Measurements from ENCODE around the gene BAHCC1. TPM values are rescaled to one million over a fixed set of nuclear protein-coding genes. Genes with fewer than 3 reads are reported as not detected.

BAHCC1 gene
- polyA plus RNA-seq, 1 experiment: 3.1 TPM

DNA sequence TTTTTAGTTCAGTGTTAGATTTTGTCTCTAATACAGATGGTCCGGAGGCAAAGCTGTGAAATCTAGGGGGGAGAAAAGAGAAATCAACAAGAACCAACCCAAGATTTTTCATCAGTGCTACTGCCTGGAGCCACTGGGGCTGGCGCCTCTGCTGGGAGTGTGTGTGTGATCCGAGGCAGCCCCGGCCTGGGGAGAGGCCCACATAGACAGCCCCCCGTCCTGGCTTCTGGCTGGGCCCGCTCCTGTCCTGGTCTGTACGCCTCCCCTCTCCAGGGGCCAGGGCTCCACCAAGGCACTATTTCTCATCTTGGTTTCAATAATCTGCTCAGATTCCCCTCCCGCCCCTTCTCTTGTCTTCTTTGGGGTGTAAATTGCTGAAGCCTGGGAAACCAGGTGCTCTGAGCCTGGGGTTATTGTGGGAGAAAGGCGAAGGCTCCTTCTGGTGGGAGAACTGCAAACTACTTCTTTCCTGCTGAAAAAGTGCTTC is 7.8 kb downstream of the BAHCC1 start:
- TF ChIP-seq, protein P1, sequence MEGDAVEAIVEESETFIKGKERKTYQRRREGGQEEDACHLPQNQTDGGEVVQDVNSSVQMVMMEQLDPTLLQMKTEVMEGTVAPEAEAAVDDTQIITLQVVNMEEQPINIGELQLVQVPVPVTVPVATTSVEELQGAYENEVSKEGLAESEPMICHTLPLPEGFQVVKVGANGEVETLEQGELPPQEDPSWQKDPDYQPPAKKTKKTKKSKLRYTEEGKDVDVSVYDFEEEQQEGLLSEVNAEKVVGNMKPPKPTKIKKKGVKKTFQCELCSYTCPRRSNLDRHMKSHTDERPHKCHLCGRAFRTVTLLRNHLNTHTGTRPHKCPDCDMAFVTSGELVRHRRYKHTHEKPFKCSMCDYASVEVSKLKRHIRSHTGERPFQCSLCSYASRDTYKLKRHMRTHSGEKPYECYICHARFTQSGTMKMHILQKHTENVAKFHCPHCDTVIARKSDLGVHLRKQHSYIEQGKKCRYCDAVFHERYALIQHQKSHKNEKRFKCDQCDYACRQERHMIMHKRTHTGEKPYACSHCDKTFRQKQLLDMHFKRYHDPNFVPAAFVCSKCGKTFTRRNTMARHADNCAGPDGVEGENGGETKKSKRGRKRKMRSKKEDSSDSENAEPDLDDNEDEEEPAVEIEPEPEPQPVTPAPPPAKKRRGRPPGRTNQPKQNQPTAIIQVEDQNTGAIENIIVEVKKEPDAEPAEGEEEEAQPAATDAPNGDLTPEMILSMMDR (IDR thresholded peaks at IDR 0.05; ENCODE audit: insufficient read depth, low read depth, low read length): no peak
- POLR2A ChIA-PET: no interaction called here
- Histone ChIP-seq H3K36me3 (ENCODE audit: control insufficient read depth, insufficient read depth, low read length) (no peaks in the 10 kb centered on the region), H3K4me3 (ENCODE audit: low read depth, low read length) (no peak overlapping the region), H3K27me3 (ENCODE audit: control insufficient read depth, insufficient read depth, low read length) (no peaks in the 10 kb centered on the region)
- DNase-seq (ENCODE audit: low read depth): no peak
- CTCF ChIA-PET: interaction anchor here (0.9 to 1.4 kb wide), 3 partner anchors 12 to 149 kb away, joined by 3 to 7 read pairs (median 4); no protein-coding TSS in a partner anchor

DNA sequence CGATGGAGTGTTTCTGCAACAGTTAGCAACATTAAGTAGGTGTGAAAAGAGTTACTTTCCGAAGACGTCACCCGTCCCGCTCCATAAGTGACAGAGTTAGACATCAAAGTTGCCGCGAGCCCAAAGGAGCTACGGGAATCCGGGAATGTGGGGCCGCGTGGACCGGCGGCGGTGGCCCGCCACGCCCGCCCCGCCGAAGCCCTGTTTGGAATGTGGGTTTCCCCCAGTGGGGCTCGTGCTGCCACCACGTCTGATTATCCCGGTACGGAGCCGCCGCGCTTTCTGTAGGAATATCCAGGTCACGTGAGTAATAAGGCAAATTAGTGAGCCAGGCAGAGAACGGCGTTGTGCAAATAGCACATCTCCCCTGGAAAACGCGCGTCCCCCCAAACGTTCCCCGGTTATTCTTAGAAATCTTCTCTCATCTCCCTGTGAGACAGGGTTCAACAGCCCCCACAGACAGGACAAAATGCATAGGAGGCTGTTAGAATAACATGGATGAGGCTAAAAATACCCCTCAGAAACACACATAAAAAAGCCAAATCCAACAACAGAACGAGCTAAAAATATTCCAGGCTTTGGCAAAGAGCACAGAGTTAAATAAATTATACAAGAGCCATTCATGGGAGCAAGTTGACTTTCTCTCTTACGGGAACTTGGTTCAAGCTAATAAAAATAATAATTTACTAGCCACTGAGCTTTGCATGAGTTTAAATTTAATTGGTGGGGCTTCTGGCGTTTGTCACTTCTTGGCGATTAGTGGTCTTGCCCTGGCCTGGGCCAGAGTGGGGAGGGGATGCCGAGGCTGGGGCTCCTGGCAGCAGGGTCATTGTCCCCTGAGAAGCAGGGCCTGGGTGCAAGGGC is 8.6 kb downstream of the BAHCC1 start:
- DNase-seq (ENCODE audit: low read depth): no peak
- H3K36me3 ChIP-seq (ENCODE audit: control insufficient read depth, insufficient read depth, low read length): no peaks in the 10 kb centered on the region
- ChIA-PET POLR2A (no interaction called here), CTCF (interaction anchor here (0.7 kb wide), 1 partner anchor 18 kb away, joined by 4 read pairs; no protein-coding TSS in a partner anchor)
- H3K27me3 ChIP-seq (ENCODE audit: control insufficient read depth, insufficient read depth, low read length): no peaks in the 10 kb centered on the region
- TF ChIP-seq, protein P1 (IDR thresholded peaks at IDR 0.05; ENCODE audit: insufficient read depth, low read depth, low read length): no peak
- H3K4me3 ChIP-seq (ENCODE audit: low read depth, low read length): no peak overlapping the region

DNA sequence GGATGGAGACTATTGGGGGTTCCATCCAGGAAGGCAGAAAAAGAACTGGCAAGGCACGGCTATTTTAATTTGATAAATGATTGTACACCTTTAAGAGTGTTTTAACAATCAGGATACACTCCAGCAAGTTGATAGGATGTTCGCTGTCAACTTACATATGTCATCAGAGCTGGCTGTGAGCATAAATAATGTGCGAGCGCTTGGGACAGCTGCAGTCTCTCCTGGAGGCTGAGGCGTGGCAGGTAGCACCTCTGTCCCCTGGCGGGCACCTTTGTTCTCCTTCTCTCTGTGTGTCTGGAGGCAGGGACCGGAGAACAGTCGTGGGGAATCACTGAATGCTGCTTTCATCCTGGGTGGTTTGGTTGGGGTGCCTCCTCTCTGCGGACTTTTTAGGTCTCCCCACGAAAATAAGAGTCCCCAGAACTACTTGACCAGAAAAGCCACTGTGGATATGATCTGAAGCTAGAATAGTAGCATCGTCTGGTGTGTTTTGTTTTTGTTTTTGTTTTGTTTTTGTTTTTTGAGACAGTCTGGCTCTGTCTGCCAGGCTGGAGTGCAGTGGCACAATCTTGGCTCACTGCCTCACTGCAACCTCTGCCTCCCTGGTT is 9.4 kb downstream of the BAHCC1 start:
- H3K27me3 ChIP-seq (ENCODE audit: control insufficient read depth, insufficient read depth, low read length): no peaks in the 10 kb centered on the region
- DNase-seq (ENCODE audit: low read depth): no peak
- ChIA-PET POLR2A (no interaction called here), CTCF (no interaction called here)
- TF ChIP-seq, protein P1 (IDR thresholded peaks at IDR 0.05; ENCODE audit: insufficient read depth, low read depth, low read length): no peak
- no peaks in the 10 kb centered on the region for H3K36me3 ChIP-seq (ENCODE audit: control insufficient read depth, insufficient read depth, low read length)
- H3K4me3 ChIP-seq (ENCODE audit: low read depth, low read length): no peak overlapping the region

DNA sequence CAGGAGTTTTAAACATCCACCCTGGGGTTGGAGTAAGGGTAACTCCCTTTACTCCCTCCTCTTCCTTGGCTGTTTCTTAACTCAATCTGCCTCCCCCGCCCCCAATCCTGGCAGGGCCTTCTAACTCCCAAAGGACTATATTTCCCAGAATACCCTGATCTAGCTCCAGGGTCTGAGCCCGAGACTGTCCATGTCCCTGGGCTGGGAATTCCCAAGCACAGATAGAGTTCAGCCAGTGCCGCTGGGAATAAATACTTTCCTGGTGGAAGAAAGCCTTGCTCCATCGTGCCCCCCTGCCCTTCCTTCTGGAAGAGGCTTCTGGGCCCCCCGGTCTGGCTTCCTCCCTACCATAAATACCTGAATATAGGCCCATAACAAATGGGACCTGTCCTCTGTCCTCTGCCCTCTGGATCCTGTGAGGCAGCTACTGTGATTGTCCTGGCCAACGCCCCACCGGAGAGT is 10.2 kb downstream of the BAHCC1 start:
- H3K36me3 ChIP-seq (ENCODE audit: control insufficient read depth, insufficient read depth, low read length): no peaks in the 10 kb centered on the region
- TF ChIP-seq, protein P1 (IDR thresholded peaks at IDR 0.05; ENCODE audit: insufficient read depth, low read depth, low read length): no peak
- ChIA-PET CTCF (no interaction called here), POLR2A (no interaction called here)
- DNase-seq (ENCODE audit: low read depth): no peak
- no peak overlapping the region for H3K4me3 ChIP-seq (ENCODE audit: low read depth, low read length)
- H3K27me3 ChIP-seq (ENCODE audit: control insufficient read depth, insufficient read depth, low read length): no peaks in the 10 kb centered on the region

Measured in BJ (cell line).